HG03196 (cell line): ENCODE measurements around the gene NELFB.

ENCODE experiments used
- ATAC-seq: cut with Tn5 transposase; IDR thresholded peaks from one replicate; pipeline ENCODE4 v1.9.1; 2021; ENCODE audit not compliant: unreplicated experiment

Gene NELFB

DNA sequence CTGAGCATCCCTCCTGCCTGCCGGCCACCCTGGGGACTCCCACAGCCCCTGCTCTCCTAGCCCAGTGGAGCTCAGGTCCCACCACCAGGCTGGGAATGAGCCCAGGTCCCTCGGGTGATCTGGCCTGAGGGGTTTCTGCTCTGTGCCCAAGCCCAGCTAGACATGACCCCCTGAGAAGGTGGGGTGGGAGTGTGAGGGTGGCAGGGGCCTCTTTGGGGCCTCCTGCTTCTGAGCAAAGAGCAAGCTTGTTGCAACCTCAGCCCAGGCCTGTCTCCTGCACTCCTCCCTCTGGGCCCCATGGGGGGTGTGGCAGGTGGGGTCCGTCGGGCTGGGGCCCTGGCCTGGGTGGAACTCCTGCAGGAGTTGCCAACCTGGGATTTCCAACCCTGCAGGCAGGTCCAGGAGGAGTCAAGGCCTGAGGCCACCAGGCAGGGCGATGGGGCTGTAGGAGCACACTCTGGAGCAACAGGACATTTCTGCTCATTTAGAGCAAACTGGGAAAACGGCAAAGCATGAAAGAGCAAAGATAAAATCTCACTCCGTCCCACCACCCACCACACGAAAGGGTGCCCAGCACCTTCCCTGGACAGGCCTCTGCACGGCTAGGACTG is 58.3 kb downstream of the NELFB start:
- no peak for ATAC-seq

DNA sequence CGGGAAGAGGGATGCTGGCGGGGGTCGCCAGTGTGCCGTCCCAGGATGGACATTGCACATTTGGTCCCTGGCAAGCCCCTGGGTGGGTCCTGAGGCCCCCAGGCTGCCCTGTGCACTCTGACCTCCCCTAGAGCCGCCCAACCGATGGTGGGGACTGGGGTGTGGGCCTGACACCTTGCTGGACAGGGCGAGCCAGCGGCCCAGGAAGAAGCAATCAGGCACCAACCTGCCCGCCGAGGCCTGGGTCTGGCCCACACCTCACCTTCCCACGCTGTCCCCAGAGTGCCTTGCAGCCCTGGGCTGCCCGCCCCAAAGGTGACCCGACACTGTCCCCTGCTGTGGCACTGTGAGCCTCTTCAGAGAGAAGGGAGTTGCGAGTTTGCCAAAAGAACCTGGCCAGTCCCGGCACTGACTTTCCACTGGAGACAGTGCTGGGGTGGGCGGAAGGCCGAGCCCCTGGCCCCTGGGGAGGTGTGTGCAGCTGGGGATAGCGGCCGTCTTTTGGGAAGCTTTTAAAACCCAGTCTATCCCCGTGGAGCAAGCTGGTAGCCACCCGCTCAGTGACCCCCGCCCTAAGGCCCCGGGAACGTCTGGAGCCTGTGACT is 58.9 kb downstream of the NELFB start:
- ATAC-seq = no peak

DNA sequence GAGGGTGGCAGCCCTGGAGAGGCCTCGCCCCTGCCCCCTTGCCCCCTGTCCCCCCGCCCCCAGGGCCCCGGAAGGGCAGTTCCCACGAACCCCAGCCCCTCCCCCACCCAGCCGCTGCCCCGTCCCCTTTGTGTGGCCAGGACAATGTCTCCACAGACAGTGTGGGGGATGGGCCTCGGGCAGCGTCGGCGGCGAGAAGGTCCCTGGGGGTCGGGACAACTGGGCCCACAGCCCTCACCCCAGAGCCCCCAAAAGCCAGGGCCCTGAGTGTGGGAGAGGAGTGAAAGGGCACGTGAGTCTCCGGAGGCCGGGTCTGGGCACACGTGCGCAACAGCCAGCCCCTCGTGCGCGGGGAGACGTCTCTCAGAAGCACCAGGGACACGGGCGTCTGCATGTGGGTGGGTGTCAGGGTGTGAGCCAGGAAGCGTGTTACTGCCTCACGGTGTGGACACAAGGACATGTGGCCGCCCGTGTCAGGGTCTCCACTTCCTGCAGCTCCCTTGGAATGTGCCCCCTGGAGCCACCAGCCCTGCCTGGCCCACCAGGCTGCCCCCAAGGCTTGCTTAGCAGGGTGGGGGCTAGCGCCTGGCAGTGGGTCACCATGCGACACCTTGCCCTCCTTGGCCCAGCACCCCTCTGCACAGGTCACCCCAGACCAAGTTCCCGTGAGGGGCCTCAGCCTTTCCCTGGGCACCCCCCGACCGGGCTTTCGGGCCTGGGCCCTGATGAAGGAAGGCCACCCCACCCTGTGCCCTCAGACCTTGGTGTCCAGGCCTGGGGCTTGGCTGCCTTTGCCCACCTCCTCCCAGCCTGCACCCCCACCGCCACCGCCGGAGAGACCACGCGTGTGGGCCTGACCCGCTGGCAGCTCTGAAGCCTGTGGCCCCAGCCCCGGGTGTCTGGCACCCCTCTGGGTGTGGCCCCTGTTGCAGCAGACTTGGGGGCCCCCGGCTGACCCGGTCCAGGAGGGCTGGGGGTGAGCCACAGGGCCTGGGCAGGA is 59.7 kb downstream of the NELFB start:
- no peak for ATAC-seq

DNA sequence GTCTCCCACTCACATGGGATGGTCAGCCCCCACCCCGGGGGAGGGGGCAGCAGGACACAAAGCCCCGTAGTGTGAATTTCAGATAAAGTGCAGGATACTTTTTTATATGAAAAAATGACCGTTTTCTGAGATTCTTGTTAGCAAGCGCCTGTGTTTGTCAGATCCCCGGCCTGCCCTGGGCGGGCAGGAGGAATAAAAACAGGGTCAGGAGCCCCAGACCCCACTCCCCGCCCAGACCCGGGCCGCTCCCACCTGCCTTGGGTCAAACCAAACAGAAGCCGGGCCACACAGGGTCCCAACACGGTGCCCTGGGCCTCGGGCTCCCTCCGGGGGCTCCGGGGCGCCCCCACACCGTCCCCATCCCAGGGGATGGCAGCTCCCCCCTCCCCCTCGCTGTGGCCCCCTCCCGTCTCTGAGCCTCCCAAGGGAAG is 60.5 kb downstream of the NELFB start:
- no peak for ATAC-seq

DNA sequence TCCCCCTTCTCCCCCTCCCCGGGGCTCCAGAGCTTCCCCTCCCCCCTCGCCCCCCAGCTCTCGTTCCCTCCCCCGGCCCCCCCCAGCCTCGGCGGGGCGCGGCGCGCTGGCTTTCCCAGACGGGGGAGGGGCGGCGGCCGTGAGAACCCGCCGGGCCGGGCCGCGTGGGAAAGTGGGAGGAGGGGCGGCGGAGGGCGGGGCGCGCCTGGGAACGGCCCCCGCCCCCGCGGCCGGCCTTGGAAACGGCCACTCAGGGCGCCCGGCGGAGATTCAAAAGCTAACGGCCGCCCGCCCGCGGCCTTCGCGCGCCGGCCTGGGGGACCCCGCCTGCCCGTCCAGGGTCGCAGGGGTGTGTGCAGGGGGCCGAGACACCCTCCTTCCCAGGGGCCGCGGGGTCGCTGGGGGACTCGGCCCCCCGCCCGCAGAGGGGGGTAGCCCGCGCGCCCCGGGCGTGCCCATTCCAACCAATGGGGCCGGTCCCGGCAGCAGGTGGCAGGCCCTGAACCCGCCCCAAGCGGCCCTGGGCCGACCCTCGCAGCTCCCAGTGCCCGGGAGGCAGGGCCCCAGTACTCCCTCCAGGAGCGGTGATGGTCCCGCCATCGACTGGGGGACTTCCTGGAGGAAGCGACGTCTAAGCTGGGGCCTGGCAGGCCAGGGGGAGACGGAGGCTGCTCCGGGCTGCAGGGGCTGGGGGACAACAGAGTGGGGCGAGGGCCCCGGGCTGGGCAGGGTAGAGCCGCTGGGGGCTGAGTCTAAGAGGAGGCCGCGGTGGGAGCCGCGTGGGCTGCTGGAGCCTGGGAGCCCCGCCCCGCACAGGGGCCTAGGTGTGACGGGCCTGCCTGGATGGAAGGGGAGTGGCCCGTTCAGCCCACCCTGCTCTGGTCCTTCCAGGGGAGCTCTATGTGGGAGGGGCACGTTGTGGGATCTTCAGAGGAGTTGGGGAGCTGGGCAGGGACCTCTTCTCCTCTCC is 61.2 kb downstream of the NELFB start:
- ATAC-seq = no peak

DNA sequence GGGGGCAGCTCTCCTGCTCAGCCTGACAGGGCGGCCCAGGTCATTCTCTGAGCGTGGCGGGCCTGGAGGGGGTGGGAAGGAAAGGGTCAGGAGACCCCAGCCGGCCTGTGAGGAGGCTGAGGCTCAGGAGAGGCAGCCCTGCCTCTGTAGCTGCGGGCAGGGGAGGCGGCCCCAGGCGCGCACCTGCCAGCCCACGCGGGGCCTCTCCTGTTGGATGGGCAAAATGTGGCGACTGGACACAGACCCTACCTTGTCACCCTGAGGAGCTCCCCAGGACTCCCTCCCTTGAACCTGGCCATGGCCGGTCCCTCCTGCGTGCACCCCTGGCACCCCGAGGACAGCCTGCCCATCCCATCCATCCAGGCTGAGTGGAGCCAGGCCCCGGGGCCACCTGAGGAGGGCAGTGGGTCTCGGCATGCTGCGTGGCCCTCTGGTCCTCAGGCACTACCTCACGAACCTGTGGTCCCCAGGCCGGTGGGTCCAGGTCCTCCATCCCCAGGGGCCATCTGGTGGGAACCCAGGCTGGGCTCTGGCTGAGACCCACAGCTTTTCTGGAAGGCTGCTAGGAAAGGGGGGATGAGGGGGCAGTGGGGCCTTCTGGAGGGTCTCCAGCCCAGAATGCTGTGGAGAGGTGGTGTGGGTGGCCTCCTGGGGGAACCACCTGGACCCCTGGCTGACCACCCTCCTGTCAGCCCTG is 62.0 kb downstream of the NELFB start:
- ATAC-seq = no peak

DNA sequence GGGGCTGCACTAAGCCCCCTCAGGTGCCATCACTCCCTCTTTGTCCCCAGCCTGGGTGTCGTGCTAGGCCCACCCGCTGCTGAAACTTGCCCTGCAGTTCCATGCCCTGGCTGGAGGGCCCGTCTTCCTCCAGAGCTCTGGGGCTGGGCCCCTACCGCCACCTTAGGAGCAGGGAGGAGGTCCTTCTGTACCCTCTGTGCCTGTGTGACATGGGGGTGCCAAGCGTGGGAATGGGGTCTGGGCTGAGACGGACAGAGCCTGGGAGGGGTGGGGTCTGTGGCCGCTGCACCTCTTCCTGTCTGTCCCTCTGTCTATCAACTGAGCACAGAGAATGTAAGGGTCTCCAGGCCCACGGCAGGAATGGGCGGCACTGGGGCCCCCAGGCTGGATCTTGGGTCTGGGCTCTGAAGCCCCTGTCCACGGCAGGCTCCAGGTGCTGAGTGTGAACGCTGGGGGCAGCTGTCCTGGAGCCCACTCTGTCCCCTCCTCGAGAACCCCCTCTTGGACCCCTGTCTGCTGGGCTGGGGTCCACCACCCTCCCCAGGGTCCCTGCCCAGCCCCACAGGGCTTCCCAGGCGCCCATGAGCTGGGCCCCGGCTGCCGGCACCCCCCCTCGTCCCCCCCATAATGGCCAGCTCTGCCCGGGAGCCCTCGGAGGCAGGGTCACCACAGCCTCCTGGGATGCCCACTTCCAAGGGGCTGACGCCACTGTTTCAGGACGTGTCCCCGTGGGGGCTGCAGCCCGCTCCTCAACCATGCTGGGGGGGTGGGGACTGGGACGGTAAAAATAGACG is 62.8 kb downstream of the NELFB start:
- no peak for ATAC-seq

DNA sequence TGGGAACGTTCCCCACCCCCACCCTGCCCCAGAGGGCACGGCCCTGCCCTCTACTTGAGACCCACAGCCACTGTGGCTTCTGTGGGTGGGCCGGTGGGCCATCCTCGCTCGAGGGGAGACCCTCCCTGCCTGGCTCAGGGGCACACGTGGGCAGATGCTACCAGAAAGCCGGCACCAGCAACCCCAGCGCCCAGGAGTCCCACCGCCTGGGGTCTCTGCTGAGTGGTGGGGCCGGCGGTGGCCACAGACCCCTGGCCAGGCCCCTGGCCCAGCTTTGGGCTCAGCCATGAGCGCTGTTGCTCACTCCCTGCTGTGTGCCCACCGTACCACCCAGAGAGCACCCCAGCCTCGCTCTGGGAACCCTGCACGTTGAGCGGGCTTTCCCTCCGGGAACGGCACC is 63.5 kb downstream of the NELFB start:
- no peak for ATAC-seq

DNA sequence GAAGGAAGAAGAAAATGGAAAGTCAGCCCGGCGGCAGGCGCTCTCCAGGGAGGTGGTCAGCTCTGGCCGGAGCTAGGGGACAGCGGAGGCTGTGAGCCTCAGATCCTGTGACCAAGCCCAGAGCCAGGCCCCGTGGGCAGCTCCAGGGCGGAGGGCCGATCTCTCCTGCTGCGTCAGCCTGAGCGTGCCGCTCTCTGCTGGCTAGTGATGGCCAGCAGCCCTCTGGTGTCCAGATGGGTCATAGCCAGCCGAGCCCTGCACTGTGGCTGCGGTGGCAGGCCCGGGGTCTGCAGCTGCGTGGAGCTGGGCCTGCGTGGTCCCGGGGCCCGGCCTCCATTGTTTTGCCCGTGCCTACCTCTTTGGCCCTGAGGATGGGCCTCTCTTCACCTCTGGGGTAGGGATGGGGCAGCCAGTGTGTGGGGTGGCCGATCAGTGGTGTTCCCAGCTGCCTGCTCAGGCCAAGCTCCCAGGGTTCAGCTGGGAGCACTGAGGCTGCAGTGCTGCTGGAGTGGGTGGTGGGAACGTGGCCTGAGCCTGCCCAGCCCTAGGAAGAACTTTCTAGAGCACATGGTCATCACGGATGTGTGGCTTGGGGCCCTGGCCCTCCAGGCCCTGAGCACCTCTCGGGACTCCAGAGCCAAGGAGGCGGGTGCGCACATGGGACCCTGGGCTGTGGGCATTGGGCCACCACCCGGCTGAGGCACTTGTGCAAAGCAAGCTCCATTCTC is 64.0 kb downstream of the NELFB start:
- no peak for ATAC-seq

DNA sequence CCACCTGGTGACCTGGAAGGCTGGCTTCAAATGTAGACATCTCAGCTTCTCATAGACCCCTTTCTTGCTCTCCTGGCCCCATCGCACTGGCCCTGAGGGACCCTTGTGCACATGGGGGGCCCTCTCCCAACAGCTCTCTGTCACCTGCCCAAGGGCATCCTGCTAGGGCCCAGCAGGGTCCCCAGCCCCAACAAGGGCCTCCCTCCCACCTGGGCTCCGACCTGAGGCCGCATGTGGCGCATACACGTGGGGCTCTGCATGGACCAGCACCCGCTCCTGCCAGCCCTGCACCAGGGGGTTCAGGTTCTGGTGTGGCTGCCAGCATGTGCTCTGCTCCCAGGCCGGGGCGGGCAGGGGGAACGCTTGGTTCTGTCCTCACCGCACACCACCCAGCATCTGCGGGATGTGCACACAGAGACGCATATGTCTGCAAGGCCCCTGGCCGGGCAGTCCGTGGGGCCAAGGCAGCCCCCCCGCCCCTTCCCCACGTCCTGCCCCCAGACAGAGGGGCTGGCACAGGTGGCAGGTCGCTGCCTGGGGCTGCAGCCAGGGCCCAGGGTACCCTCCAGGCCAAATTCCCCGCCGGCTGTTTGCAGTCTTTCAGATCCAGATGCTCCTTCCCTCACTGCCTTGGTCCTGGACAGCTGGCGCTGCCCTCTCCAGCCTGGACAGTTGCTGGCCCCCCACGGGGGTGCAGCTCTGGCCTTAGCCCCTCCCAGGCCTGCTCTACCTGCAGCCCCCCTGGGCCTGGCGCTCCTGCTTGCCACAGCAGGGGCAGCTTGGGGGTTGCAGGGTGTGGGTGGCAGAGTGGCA is 64.8 kb downstream of the NELFB start:
- ATAC-seq = no peak

DNA sequence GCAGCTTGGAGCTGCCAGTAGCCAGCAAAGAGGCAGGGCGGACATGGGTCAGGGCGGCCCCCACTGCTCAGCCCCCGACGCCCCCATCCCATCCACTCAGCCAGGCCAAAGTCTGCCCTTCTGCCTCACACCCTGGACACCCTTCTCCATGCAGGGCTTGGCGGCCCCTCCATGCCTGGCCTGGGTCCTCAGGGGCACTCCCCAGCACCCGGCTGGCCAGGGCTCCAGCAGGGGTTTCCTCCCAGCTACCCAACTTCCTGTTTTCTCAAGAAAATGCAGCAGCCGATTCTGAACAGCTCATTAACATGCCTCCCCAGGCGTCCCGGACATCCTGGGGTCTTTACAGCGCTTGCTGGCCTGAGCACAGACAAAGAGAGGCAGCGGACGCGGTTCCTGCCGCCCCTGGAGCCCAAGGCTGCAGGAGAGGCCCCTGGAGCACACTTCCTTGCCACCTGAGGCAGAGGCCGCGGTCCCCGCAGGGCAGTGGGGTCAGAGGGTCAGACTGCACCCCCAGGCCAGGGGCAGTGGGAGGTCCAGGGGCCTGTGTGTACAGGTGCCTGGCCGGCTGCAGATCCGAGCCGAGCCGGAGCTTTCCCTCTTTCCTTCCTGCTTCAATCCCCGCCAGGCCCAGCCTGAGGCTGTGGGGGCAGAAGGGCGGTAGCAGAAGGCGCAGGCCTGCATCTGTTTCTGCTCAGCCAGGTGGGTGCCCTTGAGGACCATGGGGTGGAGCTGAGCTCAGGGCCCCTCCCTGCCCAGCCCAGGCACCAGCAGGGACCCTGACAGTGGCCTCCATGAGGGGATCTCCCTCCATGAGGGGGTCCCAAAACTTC is 65.6 kb downstream of the NELFB start:
- ATAC-seq = no peak

DNA sequence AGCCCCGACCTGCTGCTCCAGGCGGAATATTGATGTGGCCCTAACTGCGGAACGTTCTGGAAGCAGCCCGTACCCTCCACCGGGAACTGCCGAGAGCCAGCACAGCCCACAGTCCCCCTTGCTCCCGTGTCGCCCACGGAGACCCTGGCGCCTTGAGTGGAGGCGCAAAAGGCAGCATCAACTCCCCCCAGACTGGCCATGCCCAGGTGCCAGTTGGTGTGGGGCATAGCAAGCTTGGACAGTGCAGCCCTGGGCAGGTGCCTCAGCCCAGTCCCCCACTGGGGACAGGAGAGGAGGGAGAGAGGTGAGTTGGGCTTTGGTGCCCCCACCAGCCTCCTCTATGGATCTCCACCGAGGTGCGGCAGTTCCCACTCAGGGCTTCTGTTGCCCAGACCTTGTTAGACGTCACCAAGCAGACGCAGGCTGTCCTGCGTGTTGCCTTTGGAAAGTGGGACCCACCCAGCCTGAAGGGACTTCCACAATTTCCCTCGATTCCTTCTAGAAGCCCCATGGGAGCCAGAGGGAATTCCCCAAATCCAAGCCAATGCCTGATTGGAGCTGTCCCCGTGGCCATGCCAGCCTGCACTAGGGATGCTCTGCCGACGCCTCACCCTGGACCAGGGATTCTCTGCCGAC is 66.7 kb downstream of the NELFB start:
- ATAC-seq = no peak
